ENCODE data around the gene PHYKPL.
"Not testable (repeated sequence)": the region's sequence is repeated elsewhere in the genome, so short reads cannot be mapped to it uniquely, and the experiment has no call there.

PHYKPL gene

DNA sequence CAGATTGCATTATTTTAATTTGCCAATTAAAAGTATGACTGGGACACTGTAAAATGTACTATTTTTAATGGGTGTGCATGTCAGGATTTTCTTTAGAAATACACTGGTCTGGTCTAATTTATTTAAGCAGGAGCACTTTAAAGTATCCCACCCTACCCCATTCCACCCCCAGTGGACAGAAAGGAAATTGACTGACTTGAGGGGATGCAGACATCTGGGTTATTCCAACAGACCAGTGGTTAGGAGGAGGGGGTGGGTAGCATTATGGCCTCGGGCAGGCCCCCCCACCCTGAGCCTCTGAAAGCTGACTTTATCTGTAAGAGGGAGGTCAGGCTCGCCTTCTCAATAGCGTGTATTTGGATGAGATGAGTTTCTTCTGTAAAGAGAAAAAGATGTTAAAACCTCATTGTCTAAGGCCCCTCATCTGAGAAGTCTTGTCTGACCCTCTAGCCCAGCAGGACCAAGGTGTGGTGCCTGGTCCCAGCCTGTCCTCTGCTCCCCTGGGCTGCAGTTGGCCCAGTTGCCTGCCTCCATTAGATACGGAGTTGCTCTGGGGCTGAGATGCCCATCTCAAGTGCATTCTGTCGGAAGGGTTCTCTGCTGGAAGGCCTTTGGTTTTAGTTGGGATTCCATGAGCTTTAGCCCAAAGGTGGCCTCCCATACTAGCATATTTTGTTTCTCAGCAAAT, 23.9 kb downstream of the PHYKPL start:
- no peak for DNase-seq (ENCODE audit: low read depth in 2 of 2, low spot score in 1 of 2)

- no peak for DNase-seq (ENCODE audit: low read depth in 2 of 2, low spot score in 1 of 2)
Measured at GRCh38 chr5:178207917-178208280, 24.7 kb downstream of the PHYKPL start.

DNA sequence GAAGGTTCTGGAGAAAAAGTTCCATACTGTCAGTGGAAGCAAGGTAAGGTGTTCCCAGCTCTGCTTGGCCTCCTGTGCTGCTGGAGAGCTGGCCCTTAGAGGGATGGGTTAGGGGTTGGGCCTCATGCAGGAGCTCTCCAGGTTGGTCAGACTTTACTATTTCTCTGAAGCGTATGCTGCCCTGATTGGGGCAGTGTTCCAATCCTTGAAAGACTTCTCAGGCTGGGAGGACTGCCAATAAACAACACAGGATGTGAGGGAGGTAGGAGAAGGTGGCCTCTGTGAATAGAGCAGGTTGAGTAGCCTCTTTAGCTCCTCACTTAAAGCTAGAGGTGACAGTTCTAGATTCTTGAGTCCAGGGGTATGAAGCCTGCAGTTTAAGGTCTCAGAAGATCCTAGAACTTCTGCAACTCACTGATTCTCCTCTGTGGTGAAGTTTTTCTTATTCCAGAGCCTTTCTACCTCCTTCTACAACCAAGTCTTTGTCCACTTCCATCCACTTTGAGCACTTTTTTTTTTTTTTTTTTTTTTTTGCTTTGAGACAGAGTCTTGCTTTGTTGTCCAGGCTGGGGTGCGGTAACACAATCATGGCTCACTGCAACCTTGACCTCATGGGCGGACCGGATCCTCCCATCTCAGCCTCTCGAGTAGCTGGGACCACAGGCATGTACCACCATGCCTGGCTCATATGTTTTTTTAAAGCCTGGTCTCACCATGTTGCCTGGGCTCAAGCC, 25.3 kb downstream of the PHYKPL start:
- DNase-seq (ENCODE audit: low read depth in 2 of 2, low spot score in 1 of 2), result no peak

GRCh38 chr5:178206166-178207101, 26.2 kb downstream of the PHYKPL start:
- DNase-seq (ENCODE audit: low read depth in 2 of 2, low spot score in 1 of 2), result no peak

DNA sequence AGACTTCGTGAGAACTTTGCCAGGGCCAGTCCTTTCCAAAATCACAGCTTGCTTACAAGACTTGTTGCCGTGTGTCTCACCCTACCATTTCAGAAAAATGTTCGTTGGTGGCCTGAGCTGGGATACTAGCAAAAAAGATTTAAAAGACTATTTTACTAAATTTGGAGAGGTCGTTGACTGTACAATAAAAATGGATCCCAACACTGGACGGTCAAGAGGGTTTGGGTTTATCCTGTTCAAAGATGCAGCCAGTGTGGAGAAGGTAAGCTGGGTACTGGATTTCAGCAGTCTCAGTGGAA, 26.9 kb downstream of the PHYKPL start:
- DNase-seq (ENCODE audit: low read depth in 2 of 2, low spot score in 1 of 2), result no peak

- peak; percentile 45 to 52 for DNase-seq (ENCODE audit: low read depth in 2 of 2, low spot score in 1 of 2)
Measured at GRCh38 chr5:178204935-178205748, 27.5 kb downstream of the PHYKPL start.

- DNase-seq (ENCODE audit: low read depth in 2 of 2, low spot score in 1 of 2), result peak; percentile 91
Measured at GRCh38 chr5:178204182-178204934, 28.2 kb downstream of the PHYKPL start, which contains the start of gene HNRNPAB. HNRNPAB (plus strand) TSS chr5:178204533; CDS start chr5:178204838, 305 bp downstream.

DNA sequence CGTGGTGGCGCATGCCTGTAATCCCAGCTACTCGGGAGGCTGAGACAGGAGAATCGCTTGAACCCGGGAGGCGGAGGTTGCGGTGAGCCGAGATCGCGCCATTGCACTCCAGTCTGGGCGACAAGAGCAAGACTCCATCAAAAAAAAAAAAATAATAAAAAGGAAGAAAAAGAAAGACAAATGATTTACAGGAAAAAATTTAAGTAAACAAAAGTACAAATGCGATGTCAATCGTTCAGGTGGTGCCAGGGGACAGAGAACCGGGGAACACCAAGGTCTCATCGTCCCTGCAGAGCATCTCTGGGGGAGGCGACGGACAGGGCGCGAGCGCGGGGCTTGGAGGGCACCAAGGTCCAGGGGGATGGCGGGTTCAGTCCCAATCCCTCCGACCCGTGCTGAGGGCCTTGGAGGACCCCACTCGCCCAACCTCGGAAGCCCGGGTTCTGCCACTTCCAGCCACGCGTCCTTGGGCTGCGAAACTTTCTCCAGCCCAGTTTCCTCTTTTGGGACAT, 28.9 kb downstream of the PHYKPL start:
- DNase-seq (ENCODE audit: low read depth in 2 of 2, low spot score in 1 of 2), result no peak

DNA sequence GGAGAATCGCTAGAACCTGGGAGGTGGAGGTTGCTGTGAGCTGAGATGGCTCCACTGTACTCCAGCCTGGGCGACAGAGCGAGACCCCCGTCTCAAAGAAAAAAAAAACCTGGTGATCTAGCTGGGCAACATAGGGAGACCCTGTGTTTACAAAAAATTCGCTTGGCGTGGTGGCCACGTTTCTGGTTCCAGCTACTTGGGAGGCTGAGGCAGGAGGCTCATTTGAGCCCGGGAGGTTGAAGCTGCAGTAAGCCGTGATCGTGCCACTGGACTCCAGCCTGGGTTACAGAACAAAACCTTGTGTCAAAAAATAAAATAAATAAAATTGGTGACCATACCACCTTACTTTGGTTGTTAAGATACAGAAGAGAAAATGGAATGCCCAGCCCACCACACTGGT, 30.1 kb downstream of the PHYKPL start:
- no peak for DNase-seq (ENCODE audit: low read depth in 2 of 2, low spot score in 1 of 2)

GRCh38 chr5:178201927-178202235, 30.7 kb downstream of the PHYKPL start:
- no peak for DNase-seq (ENCODE audit: low read depth in 2 of 2, low spot score in 1 of 2)

GRCh38 chr5:178201221-178201926, 31.2 kb downstream of the PHYKPL start:
- DNase-seq (ENCODE audit: low read depth in 2 of 2, low spot score in 1 of 2), result no peak

DNA sequence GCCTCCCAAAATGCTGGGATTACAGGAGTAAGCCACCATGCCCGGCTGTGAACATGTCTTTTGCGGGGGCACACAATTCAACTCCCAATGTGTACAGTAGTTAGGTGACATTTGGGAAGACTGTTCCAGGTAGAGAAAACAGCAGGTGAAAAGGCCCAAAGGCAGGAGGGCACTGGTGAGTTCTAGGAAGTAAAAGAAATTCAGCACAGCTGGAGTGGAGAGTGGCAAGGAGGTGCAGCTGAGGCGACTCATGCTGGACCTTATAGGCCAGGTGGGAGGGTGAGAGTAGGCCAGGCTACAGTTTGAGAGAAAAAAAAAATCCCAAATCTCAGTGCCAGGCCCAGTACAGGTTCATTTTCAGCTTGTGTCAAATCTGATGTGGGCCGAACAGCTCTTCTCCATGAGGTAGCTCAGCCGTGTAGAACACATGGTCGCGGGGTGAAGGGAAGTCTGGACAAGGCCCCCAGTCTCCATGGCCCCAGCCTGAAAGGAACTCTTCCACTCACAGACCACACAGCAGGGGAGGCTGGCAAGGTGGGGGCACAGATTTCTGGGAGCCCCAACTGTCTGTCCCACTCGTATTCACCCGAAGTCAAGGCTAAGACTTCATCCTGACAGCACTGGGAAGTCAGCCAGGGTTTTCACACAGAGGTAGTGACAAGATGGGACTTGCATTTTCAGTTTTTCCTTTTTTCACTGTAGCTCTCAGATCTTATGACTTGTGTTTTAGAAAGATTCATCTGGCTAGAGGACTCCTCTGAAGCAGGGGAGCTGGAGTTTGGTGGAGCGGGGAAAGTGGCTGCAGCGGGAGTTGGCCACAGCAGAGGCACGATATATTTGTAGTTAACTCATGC, 32.8 kb downstream of the PHYKPL start:
- no peak for DNase-seq (ENCODE audit: low read depth in 2 of 2, low spot score in 1 of 2)

DNA sequence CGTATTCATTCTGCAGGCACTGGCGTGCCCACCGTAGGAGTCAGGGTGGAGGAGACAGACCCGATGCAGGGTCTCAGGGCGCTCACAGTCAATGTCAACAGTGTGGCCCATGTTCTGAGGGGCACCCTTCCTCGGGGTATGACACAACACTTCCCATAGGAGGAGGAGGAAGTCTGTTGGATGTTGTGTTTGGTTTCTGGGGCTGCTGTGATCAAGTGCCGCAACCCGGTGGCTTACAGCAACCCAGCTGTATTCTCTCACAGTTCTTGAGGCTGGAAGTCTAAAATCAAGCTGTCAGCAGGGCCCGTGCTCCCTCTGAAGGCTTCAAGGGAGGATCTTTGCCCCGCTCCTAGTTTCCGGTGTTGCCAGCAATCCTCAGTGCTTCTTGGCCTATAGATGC, 33.9 kb downstream of the PHYKPL start:
- DNase-seq (ENCODE audit: low read depth in 2 of 2, low spot score in 1 of 2), result no peak

GRCh38 chr5:178198151-178198550, 34.5 kb downstream of the PHYKPL start:
- not testable (repeated sequence) for DNase-seq (ENCODE audit: low read depth in 2 of 2, low spot score in 1 of 2)

- no peak for DNase-seq (ENCODE audit: low read depth in 2 of 2, low spot score in 1 of 2)
Measured at GRCh38 chr5:178196986-178197385, 35.6 kb downstream of the PHYKPL start.

DNA sequence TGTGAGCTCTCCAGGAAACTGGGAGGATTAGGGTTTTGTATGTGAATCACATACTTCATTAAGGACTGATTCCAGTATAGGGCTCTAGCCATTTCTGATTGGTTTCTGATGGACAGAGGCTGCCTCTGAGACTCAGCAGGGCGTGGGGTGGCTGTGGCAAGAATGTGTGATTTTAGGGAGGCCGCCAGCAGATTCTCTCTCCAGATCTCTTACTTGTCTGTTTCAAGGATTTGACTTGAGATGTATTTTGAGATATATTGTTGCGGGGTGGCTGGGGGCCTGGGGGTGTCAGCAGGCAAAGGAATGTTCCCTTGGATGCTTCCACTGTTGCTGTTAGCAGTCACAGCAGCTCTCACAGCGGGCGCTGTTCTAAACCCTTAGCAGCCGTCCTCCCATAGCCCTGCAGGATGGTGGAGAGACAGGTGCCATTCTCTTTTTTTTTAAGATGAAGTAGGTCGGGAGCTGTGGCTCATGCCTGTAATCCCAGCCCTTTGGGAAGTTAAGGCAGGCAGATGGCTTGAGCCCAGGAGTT, 36.3 kb downstream of the PHYKPL start:
- DNase-seq (ENCODE audit: low read depth in 2 of 2, low spot score in 1 of 2), result no peak

GRCh38 chr5:178194026-178194425, 38.6 kb downstream of the PHYKPL start:
- no peak for DNase-seq (ENCODE audit: low read depth in 2 of 2, low spot score in 1 of 2)

DNA sequence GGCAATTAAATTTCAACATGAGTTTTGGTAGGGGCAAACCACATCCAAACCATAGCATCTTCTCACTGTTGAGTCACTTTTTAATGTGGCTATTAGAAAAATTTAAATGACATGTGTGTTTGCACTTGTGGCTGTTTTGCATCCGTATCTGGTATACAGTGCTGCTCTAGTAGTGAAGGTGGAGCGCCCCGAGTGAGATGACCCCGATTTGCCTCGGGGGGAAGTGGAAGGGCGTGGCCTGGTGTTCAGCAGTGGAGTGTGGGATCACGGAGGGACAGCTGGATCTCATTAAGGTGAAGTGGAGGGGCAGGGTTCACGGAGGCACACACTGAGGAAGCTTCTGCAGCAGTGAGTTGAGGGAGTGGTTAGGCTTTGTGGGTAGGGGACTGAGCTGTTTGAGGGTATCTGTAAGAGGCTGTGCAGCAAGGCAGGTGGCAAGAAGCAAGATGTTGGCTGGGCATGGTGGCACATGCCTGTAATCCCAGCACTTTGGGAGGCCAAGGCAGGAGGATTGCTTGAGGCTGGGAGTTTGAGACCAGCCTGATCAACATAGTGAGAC, 39.3 kb downstream of the PHYKPL start:
- no peak for DNase-seq (ENCODE audit: low read depth in 2 of 2, low spot score in 1 of 2)

Measured in stimulated activated CD8-positive, alpha-beta memory T cell treated with anti-CD3 and anti-CD28 coated beads, Interleukin-4, amount 100 ng/mL, for 4 hours (primary cell).